Subcutaneous abdominal adipose tissue (tissue), 5 donors: ENCODE data around the gene ZBTB2.

ENCODE experiments used
- H3K27ac ChIP-seq: one replicate; pipeline ENCODE4 v1.7.0; 2013; ENCODE audit warnings: low read depth, mild to moderate bottlenecking, inconsistent platforms, low read length, moderate library complexity
- H3K27me3 ChIP-seq, 5 donors: one replicate each; pipeline ENCODE4 v1.7.0; 2013; ENCODE audit warnings: low read length in 5 of 5, inconsistent platforms in 1 of 5; ENCODE audit not compliant: control insufficient read depth in 5 of 5, insufficient read depth in 4 of 5
- H3K36me3 ChIP-seq, 5 donors: one replicate each; pipeline ENCODE4 v1.7.0; 2013; ENCODE audit warnings: low read length in 5 of 5; ENCODE audit not compliant: control insufficient read depth in 5 of 5, insufficient read depth in 5 of 5
- H3K4me1 ChIP-seq, 5 donors: one replicate each; pipeline ENCODE4 v1.7.0; 2013; ENCODE audit warnings: low read length in 5 of 5, mild to moderate bottlenecking in 3 of 5, moderate library complexity in 1 of 5; ENCODE audit not compliant: control insufficient read depth in 5 of 5, insufficient read depth in 5 of 5
- H3K4me3 ChIP-seq, 5 donors: one replicate each; pipeline ENCODE4 v1.7.0; 2013; ENCODE audit warnings: low read length in 5 of 5, low read depth in 1 of 5
- H3K9ac ChIP-seq, 5 donors: one replicate each; pipeline ENCODE4 v1.7.0; 2013; ENCODE audit warnings: low read length in 5 of 5, mild to moderate bottlenecking in 4 of 5, moderate library complexity in 3 of 5
- H3K9me3 ChIP-seq, 5 donors: one replicate each; pipeline ENCODE4 v1.7.0; 2013; ENCODE audit warnings: low read length in 5 of 5; ENCODE audit not compliant: control insufficient read depth in 5 of 5
- donor health status: healthy.
- donor health status: healthy.
- donor health status: healthy.
- donor health status: healthy.
- donor health status: healthy.

Gene ZBTB2

GRCh38 chr6:151391471-151392413, at the start of gene ZBTB2:
TSS of gene ZBTB2 (minus strand) at chr6:151391559. CDS start at chr6:151373637, 17,922 bp downstream.
- Histone ChIP-seq H3K9me3 (no peaks in the 10 kb centered on the region), H3K4me3 (peak within 1 kb of the TSS; percentile 79 to 87 (median 80)), H3K9ac (peak within 1 kb of the TSS; percentile 14 to 95 (median 84)), H3K36me3 (no peaks in the 10 kb centered on the region), H3K27me3 (no peaks in the 10 kb centered on the region), H3K4me1 (peaks cover 2 to 54% (median 48%) of the 10 kb centered on the region in 5 donors), H3K27ac (peak within 1 kb of the TSS; percentile 92)

- H3K9me3 ChIP-seq = no peaks in the 10 kb centered on the region
- H3K4me3 ChIP-seq = no peak overlapping the region
- H3K27ac ChIP-seq = no peak overlapping the region
- peaks cover 3 to 30% (median 24%) of the 10 kb centered on the region in 5 donors for H3K4me1 ChIP-seq
- H3K27me3 ChIP-seq = no peaks in the 10 kb centered on the region
- H3K9ac ChIP-seq = peak overlapping the region in 1 of 5 donors; percentile 17
- H3K36me3 ChIP-seq = peaks cover 0 to 6% (median 2%) of the 10 kb centered on the region in 5 donors
Observed at GRCh38 chr6:151440930-151441329, 49.6 kb upstream of the ZBTB2 start.

DNA sequence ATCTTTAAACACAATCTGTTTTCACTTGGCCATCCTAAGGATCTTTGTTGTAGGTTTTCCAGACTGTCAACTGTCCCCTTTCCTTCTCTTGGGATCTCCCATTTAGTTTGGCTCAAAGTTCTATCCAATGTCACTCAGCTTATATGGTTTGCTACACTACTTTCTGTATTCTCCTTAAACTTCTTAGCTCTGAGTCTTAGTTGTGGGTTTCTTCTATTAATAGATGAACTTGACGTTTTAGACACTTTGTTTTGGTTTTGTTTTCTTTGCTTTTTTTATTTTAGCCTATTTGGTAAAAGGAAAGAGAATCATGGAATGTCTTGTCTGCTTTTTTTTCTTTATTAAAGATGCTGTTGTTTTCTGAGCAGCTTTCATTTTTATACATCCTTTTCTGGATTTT, 49.1 kb upstream of the ZBTB2 start:
- Histone ChIP-seq H3K27me3 (no peaks in the 10 kb centered on the region), H3K9ac (no peak overlapping the region), H3K27ac (no peak overlapping the region), H3K4me1 (peaks cover 2 to 26% (median 19%) of the 10 kb centered on the region in 5 donors), H3K4me3 (no peak overlapping the region), H3K9me3 (no peaks in the 10 kb centered on the region), H3K36me3 (peaks cover 0 to 6% (median 2%) of the 10 kb centered on the region in 5 donors)

DNA sequence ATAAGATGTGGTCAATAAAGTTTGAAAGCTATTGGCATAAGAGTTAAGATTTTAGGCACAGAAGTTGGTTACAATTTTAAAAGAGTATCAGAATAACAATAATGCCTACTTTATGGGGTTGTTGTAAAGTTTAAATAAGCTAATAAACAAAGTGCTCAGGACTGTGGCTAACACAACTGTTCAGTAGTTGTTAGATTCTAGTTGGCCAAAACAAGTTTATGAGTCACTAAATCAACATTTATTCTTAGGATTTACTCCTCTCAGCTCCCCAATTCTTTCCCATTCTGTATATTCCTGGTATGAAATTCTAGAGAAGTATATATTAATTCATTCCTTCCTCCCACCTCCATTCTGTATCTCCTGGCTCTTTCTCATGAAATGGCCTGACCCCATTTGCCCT, 46.0 kb upstream of the ZBTB2 start:
- Histone ChIP-seq H3K4me1 (peaks cover 0 to 15% (median 14%) of the 10 kb centered on the region in 5 donors), H3K9me3 (no peaks in the 10 kb centered on the region), H3K27me3 (no peaks in the 10 kb centered on the region), H3K36me3 (peaks cover under 1 to 7% (median 6%) of the 10 kb centered on the region in 5 donors), H3K4me3 (no peak overlapping the region), H3K27ac (no peak overlapping the region), H3K9ac (no peak overlapping the region)

DNA sequence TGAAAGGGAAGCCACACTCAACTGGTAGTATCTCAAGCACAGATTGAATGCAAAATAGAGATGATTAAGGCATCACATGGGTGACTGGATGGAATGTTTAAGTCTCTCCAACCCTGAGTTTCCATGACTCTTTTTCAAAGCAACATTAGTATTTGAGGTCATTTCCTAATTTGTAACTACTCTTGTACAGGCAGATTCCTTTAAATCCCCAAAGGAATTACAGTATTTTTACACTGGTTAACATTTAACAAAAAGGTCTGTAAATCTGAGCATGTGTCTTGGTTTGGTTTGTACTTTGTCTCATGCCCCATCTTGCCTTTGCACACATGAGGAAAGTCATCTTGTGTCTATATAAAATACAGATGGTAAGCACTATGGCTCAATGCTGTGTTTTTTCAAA, 45.4 kb upstream of the ZBTB2 start:
- Histone ChIP-seq H3K9me3 (no peaks in the 10 kb centered on the region), H3K36me3 (peaks cover 6 to 13% (median 10%) of the 10 kb centered on the region in 5 donors), H3K9ac (no peak overlapping the region), H3K27ac (no peak overlapping the region), H3K27me3 (no peaks in the 10 kb centered on the region), H3K4me1 (peaks cover 0 to 15% (median 14%) of the 10 kb centered on the region in 5 donors), H3K4me3 (no peak overlapping the region)

GRCh38 chr6:151436300-151436699, 44.9 kb upstream of the ZBTB2 start:
- peaks cover 9 to 17% (median 12%) of the 10 kb centered on the region in 5 donors for H3K36me3 ChIP-seq
- no peaks in the 10 kb centered on the region for H3K27me3 ChIP-seq
- no peak overlapping the region for H3K9ac ChIP-seq
- H3K4me1 ChIP-seq = peaks cover 0 to 15% (median 14%) of the 10 kb centered on the region in 5 donors
- H3K9me3 ChIP-seq = no peaks in the 10 kb centered on the region
- H3K4me3 ChIP-seq = no peak overlapping the region
- no peak overlapping the region for H3K27ac ChIP-seq

DNA sequence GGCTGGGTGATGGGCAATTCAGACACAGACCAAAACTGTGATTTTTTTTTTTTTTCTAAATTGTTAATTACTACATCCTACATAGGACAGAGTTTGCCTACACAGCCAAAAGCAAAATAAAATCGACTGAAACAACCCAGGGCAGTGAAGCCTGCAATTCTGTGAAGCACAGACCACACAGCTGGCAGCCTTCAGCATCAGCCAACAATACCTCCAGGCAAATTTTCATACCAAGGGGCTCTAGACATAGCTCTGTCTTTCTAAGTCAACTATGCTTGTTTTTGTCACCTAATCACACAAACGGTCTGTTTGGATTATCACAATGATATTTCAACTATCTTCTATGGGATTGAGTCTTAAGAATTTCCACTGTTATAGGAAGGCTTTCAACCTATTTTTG, 43.0 kb upstream of the ZBTB2 start:
- H3K36me3 ChIP-seq = peaks cover 19 to 36% (median 25%) of the 10 kb centered on the region in 5 donors

DNA sequence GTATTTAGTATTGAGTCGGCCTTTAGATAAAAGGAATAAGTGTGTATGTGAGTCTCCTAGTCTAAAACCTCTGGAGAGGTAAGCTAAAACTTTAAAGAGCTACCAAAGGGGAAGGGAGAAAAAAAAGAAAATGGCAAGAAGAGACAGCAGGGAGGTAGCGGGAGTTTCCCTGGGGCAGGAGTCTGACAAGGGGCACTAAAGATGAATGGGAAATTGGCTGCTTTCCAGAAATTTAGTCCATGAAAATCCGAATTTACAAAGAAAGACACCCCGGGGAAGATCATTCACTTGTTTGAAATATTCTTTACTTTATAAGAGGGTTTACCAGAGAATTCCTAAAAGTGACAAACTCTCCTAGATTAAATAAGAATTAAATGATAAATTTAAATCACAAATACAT, 41.3 kb upstream of the ZBTB2 start:
- Histone ChIP-seq H3K4me3 (no peak overlapping the region), H3K36me3 (peaks cover 29 to 48% (median 34%) of the 10 kb centered on the region in 5 donors), H3K4me1 (peaks cover 0 to 14% (median 11%) of the 10 kb centered on the region in 5 donors), H3K27me3 (no peaks in the 10 kb centered on the region), H3K9ac (no peak overlapping the region), H3K9me3 (no peaks in the 10 kb centered on the region), H3K27ac (no peak overlapping the region)

More for the DNA sequence above, 43.0 kb upstream of the ZBTB2 start:
- no peak overlapping the region for H3K9ac ChIP-seq
- no peaks in the 10 kb centered on the region for H3K9me3 ChIP-seq
- peaks cover 0 to 15% (median 11%) of the 10 kb centered on the region in 5 donors for H3K4me1 ChIP-seq
- no peak overlapping the region for H3K27ac ChIP-seq
- H3K27me3 ChIP-seq = no peaks in the 10 kb centered on the region
- no peak overlapping the region for H3K4me3 ChIP-seq

DNA sequence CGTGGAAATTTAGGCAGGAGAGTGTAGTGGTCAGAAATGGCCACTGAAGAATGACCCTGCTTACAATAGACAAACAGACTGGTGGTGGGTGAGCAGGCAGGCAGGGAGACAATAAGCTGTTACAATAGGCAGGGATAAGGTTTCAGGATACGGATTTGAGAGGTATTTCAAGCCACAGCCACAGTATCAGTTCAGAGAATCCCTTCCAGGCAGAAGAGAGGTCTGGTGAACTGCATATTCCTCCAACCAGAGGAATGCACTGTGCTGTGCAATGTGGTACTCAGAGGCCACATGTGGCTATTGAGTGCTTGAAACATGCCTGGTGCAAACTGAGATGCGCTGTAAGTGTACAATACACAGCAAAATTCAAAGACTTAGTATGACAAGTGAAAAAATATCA, 40.0 kb upstream of the ZBTB2 start:
- Histone ChIP-seq H3K36me3 (peaks cover 30 to 55% (median 35%) of the 10 kb centered on the region in 5 donors), H3K9ac (no peak overlapping the region), H3K4me3 (no peak overlapping the region), H3K27me3 (no peaks in the 10 kb centered on the region), H3K27ac (no peak overlapping the region), H3K9me3 (no peaks in the 10 kb centered on the region), H3K4me1 (peaks cover 0 to 2% (median 2%) of the 10 kb centered on the region in 5 donors)

GRCh38 chr6:151430886-151431285, 39.5 kb upstream of the ZBTB2 start:
- Histone ChIP-seq H3K9ac (no peak overlapping the region), H3K9me3 (no peaks in the 10 kb centered on the region), H3K4me3 (no peak overlapping the region), H3K4me1 (no peaks in the 10 kb centered on the region), H3K27ac (no peak overlapping the region), H3K36me3 (peaks cover 30 to 60% (median 39%) of the 10 kb centered on the region in 5 donors), H3K27me3 (no peaks in the 10 kb centered on the region)
